A549 (cell line): ENCODE results near the gene RBM26.

Experiments
- CBX2 ChIP-seq: fragments of 200-600 bp; sonication (generic); IDR thresholded peaks from 2 replicates; pipeline ENCODE4 v1.6.1; 2016; ENCODE audit warnings: low read depth, mild to moderate bottlenecking, borderline replicate concordance
- CEBPB ChIP-seq, 2 experiments: fragments of >200 bp in 1 of 2; sonication (Bioruptor Twin) in 1 of 2; formaldehyde crosslinking in 1 of 2; IDR thresholded peaks; 2 replicates each; pipeline ENCODE4 v1.6.1; 2012 to 2016
- CTCF ChIP-seq: fragments of >200 bp; sonication (Bioruptor Twin); formaldehyde crosslinking; IDR thresholded peaks from 3 replicates; pipeline ENCODE4 v1.5.1; 2016
- E2F6 ChIP-seq: IDR thresholded peaks from 2 replicates; pipeline ENCODE4 v1.6.1; 2012; ENCODE audit warnings: low read depth, borderline replicate concordance
- ESRRA ChIP-seq: fragments of 150-350 bp; IDR thresholded peaks from 2 replicates; pipeline ENCODE4 v1.6.1; 2014; ENCODE audit warnings: mild to moderate bottlenecking, low read length, borderline replicate concordance
- JUN ChIP-seq, 2 experiments: fragments of >200 bp; sonication (Bioruptor Twin); formaldehyde crosslinking; IDR thresholded peaks; 2 replicates in 1 of 2; 3 replicates in 1 of 2; pipeline ENCODE4 v1.6.1; 2016 to 2017
- KDM1A ChIP-seq: fragments of 200-600 bp; sonication (generic); IDR thresholded peaks from 2 replicates; pipeline ENCODE4 v1.6.1; 2016; ENCODE audit warnings: low read depth, mild to moderate bottlenecking
- PHF8 ChIP-seq: fragments of 200-600 bp; sonication (generic); IDR thresholded peaks from 2 replicates; pipeline ENCODE4 v1.6.1; 2016; ENCODE audit warnings: low read depth, mild to moderate bottlenecking, antibody characterized with exemption, moderate library complexity, borderline replicate concordance
- POLR2A ChIP-seq: IDR thresholded peaks from 2 replicates; pipeline ENCODE4 v1.6.1; 2012; ENCODE audit warnings: mild to moderate bottlenecking, low read length
- POLR2AphosphoS2 ChIP-seq: conservative IDR thresholded peaks from 2 replicates; pipeline ENCODE4 v1.6.1; 2012; ENCODE audit warnings: low read length, improper control_type of control experiment, inconsistent platforms
- RAD21 ChIP-seq, 2 experiments: fragments of >200 bp in 1 of 2; sonication (Bioruptor Twin) in 1 of 2; formaldehyde crosslinking in 1 of 2; IDR thresholded peaks in 1 of 2; conservative IDR thresholded peaks in 1 of 2; 2 replicates in 1 of 2; 3 replicates in 1 of 2; pipeline ENCODE4 v1.6.1; 2012 to 2018; ENCODE audit warnings: inconsistent platforms in 1 of 2
- RARB ChIP-seq: fragments of 250-450 bp; sonication (Bioruptor Pico); IDR thresholded peaks from 2 replicates; pipeline ENCODE4 v1.8.0; 2021; ENCODE audit warnings: mild to moderate bottlenecking, moderate library complexity
- RCOR1 ChIP-seq: fragments of 150-350 bp; IDR thresholded peaks from 2 replicates; pipeline ENCODE4 v1.6.1; 2014; ENCODE audit warnings: antibody characterized with exemption, low read length, low read depth
- SMC3 ChIP-seq: fragments of >200 bp; sonication (Bioruptor Twin); formaldehyde crosslinking; IDR thresholded peaks from 3 replicates; pipeline ENCODE4 v1.6.1; 2018; ENCODE audit warnings: inconsistent platforms

GRCh38 chr13:79385694-79386093 is 20.4 kb downstream of the RBM26 start:
- TF ChIP-seq CTCF (no peak), RARB (CRISPR knock-in tag) (no peak), E2F6 (no peak), SMC3 (no peak), POLR2A (no peak), RCOR1 (no peak), PHF8 (no peak), ESRRA (no peak), CEBPB (IDR thresholded peaks at IDR 0.05) (no peak), KDM1A (no peak), RAD21 (conservative IDR thresholded peaks at IDR 0.05 in 1 of 2, IDR thresholded peaks at IDR 0.05 in 1 of 2) (no peak), JUN (IDR thresholded peaks at IDR 0.05) (no peak), CBX2 (no peak), POLR2AphosphoS2 (no peak)
